Neural cell (in vitro differentiated cells): ENCODE results near the gene ANKLE1. TPM values are rescaled to one million over a fixed set of nuclear protein-coding genes. Genes with fewer than 3 reads are reported as not detected.

ENCODE experiments used
- H2AFZ ChIP-seq: fragments of 200-600, 300-800 bp; sonication (generic), shearing (Covaris generic); 2 replicates; pipeline ENCODE4 v1.6.0; 2014; ENCODE audit warnings: low read depth, mild to moderate bottlenecking, antibody characterized with exemption, low read length, moderate library complexity
- H3F3A ChIP-seq: fragments of 200-600 bp; shearing (Covaris generic); 2 replicates; pipeline ENCODE4 v1.6.1; 2016; ENCODE audit warnings: mild to moderate bottlenecking, moderate library complexity, mixed read lengths, antibody characterized with exemption, low read length; ENCODE audit not compliant: insufficient read depth, poor library complexity, severe bottlenecking
- H3K27ac ChIP-seq: fragments of 200-600, 300-800 bp; sonication (generic), shearing (Covaris generic); 2 replicates; pipeline ENCODE4 v1.5.1; 2014; ENCODE audit warnings: mild to moderate bottlenecking, low read length, moderate library complexity
- H3K27me3 ChIP-seq: fragments of 300-800, 200-600 bp; sonication (generic), shearing (Covaris generic); 2 replicates; pipeline ENCODE4 v1.6.0; 2014; ENCODE audit warnings: mild to moderate bottlenecking, low read depth, low read length, moderate library complexity; ENCODE audit not compliant: insufficient read depth
- H3K36me3 ChIP-seq: fragments of 300-800, 200-600 bp; sonication (generic), shearing (Covaris generic); 2 replicates; pipeline ENCODE4 v1.5.1; 2014; ENCODE audit warnings: mild to moderate bottlenecking, antibody characterized with exemption, low read length, moderate library complexity; ENCODE audit not compliant: insufficient read depth
- H3K4me2 ChIP-seq: fragments of 300-800, 200-600 bp; sonication (generic), shearing (Covaris generic); 2 replicates; pipeline ENCODE4 v1.6.0; 2014; ENCODE audit warnings: mild to moderate bottlenecking, low read length
- H3K4me3 ChIP-seq: fragments of 300-800, 200-600 bp; sonication (generic), shearing (Covaris generic); 2 replicates; pipeline ENCODE4 v1.5.1; 2014; ENCODE audit warnings: mild to moderate bottlenecking, low read length, moderate library complexity
- H3K79me2 ChIP-seq: fragments of 200-600 bp; shearing (Covaris generic); replicated peaks from 2 replicates; pipeline ENCODE4 v1.6.0; 2014; ENCODE audit warnings: mild to moderate bottlenecking, low read length, moderate library complexity; ENCODE audit not compliant: insufficient read depth
- H3K9ac ChIP-seq: fragments of 300-800, 200-600 bp; sonication (generic), shearing (Covaris generic); 2 replicates; pipeline ENCODE4 v1.6.1; 2016; ENCODE audit warnings: mild to moderate bottlenecking, low read length, mixed read lengths
- H3K9me2 ChIP-seq: fragments of 200-600 bp; shearing (Covaris generic); 2 replicates; pipeline ENCODE4 v1.6.1; 2016; ENCODE audit warnings: mild to moderate bottlenecking, low read length, mixed read lengths; ENCODE audit not compliant: insufficient read depth
- H3K9me3 ChIP-seq: fragments of 200-600, 300-800 bp; sonication (generic), shearing (Covaris generic); 2 replicates; pipeline ENCODE4 v1.6.1; 2016; ENCODE audit warnings: mild to moderate bottlenecking, mixed run types, low read length, moderate library complexity, mixed read lengths
- H4K20me1 ChIP-seq: fragments of 200-600 bp; shearing (Covaris generic); 2 replicates; pipeline ENCODE4 v1.6.1; 2016; ENCODE audit warnings: mild to moderate bottlenecking, mixed run types; ENCODE audit not compliant: insufficient read depth
- EP300 ChIP-seq: fragments of 450-650 bp; conservative IDR thresholded peaks from 2 replicates; pipeline ENCODE4 v1.6.1; 2014; ENCODE audit warnings: antibody characterized with exemption, mild to moderate bottlenecking, moderate library complexity; ENCODE audit not compliant: poor library complexity, severe bottlenecking
- EZH2 ChIP-seq: fragments of 200-600, 300-800 bp; shearing (Covaris generic), sonication (generic); IDR thresholded peaks from 2 replicates; pipeline ENCODE4 v1.6.1; 2014; ENCODE audit warnings: antibody characterized with exemption, low read length, borderline replicate concordance, mild to moderate bottlenecking; ENCODE audit not compliant: insufficient read depth, poor library complexity, severe bottlenecking
- MXI1 ChIP-seq: fragments of 450-650 bp; conservative IDR thresholded peaks from 2 replicates; pipeline ENCODE4 v1.6.1; 2014; ENCODE audit warnings: antibody characterized with exemption, mild to moderate bottlenecking; ENCODE audit not compliant: poor library complexity, severe bottlenecking
- POLR2AphosphoS5 ChIP-seq: IDR thresholded peaks from 2 replicates; pipeline ENCODE4 v1.6.1; 2012
- RAD21 ChIP-seq: fragments of 450-650 bp; conservative IDR thresholded peaks from 2 replicates; pipeline ENCODE4 v1.6.1; 2014; ENCODE audit warnings: antibody characterized with exemption, mild to moderate bottlenecking, moderate library complexity
- REST ChIP-seq: IDR thresholded peaks from 2 replicates; pipeline ENCODE4 v1.6.1; 2012; ENCODE audit warnings: borderline replicate concordance
- SMC3 ChIP-seq: fragments of 450-650 bp; conservative IDR thresholded peaks from 2 replicates; pipeline ENCODE4 v1.6.1; 2014; ENCODE audit warnings: antibody characterized with exemption, mild to moderate bottlenecking, moderate library complexity; ENCODE audit not compliant: poor library complexity
- TAF1 ChIP-seq: IDR thresholded peaks from 2 replicates; pipeline ENCODE4 v1.6.1; 2012; ENCODE audit warnings: low read depth
- polyA plus RNA-seq: library from polyadenylated mRNA; depleted of rRNA; stranded (reverse); fragments of >200 nt; gene quantifications from 2 replicates; pipeline ENCODE4 v1.2.3, GENCODE V29; 2014
- TF ChIP-seq, protein P1 (sequence below): fragments of 450-650 bp; IDR thresholded peaks from 2 replicates; pipeline ENCODE4 v1.5.1; 2014; ENCODE audit warnings: antibody characterized with exemption, mild to moderate bottlenecking, moderate library complexity; ENCODE audit not compliant: poor library complexity, severe bottlenecking

The ANKLE1 gene
- polyA plus RNA-seq, 1 donor from 2014 or later = 9.3 TPM

DNA sequence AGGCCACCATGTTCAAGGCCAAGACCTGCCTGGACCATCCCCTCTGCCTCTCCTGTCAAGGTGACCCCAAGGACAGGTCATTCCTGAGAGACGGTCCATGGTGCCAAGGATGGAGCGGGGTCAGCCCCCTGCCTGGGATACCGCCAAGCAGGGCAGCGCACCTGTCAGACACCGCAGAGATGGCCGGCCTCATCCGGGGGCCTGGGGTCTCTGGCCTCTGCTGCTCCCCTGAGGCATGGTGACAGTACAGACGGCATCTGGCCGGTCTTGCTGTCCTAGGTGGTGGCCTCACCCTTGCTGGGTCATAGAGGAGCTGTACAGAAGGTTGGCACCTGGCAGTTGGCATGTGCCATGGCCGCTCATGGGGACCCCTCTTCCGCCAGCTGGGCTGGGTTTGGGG lies 38.7 kb downstream of the ANKLE1 start:
- no peaks in the 10 kb centered on the region for H3K27me3 ChIP-seq
- no peak overlapping the region for H3K4me2 ChIP-seq
- no peaks in the 10 kb centered on the region for H4K20me1 ChIP-seq
- no peaks in the 10 kb centered on the region for H3K36me3 ChIP-seq
- no peaks in the 10 kb centered on the region for H3K79me2 ChIP-seq
- TF ChIP-seq MXI1 = no peak
- TF ChIP-seq, protein P1, sequence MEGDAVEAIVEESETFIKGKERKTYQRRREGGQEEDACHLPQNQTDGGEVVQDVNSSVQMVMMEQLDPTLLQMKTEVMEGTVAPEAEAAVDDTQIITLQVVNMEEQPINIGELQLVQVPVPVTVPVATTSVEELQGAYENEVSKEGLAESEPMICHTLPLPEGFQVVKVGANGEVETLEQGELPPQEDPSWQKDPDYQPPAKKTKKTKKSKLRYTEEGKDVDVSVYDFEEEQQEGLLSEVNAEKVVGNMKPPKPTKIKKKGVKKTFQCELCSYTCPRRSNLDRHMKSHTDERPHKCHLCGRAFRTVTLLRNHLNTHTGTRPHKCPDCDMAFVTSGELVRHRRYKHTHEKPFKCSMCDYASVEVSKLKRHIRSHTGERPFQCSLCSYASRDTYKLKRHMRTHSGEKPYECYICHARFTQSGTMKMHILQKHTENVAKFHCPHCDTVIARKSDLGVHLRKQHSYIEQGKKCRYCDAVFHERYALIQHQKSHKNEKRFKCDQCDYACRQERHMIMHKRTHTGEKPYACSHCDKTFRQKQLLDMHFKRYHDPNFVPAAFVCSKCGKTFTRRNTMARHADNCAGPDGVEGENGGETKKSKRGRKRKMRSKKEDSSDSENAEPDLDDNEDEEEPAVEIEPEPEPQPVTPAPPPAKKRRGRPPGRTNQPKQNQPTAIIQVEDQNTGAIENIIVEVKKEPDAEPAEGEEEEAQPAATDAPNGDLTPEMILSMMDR = no peak
- no peak for TF ChIP-seq SMC3
- TF ChIP-seq EP300 = no peak
- TF ChIP-seq POLR2AphosphoS5 = no peak
- no peak for TF ChIP-seq EZH2
- no peak for TF ChIP-seq REST
- no peak for TF ChIP-seq RAD21
- no peak for TF ChIP-seq TAF1
- H2AFZ ChIP-seq = no peak overlapping the region
- H3K4me3 ChIP-seq = no peak overlapping the region
- no peaks in the 10 kb centered on the region for H3F3A ChIP-seq
- no peaks in the 10 kb centered on the region for H3K9me2 ChIP-seq
- H3K9ac ChIP-seq = no peak overlapping the region
- H3K27ac ChIP-seq = no peak overlapping the region
- no peaks in the 10 kb centered on the region for H3K9me3 ChIP-seq

GRCh38 chr19:17321655-17322489 lies 40.2 kb downstream of the ANKLE1 start:
- H3K27ac ChIP-seq = no peak overlapping the region
- no peaks in the 10 kb centered on the region for H3K27me3 ChIP-seq
- H2AFZ ChIP-seq = no peak overlapping the region
- H3K9me3 ChIP-seq = no peaks in the 10 kb centered on the region
- H3K4me2 ChIP-seq = no peak overlapping the region
- no peaks in the 10 kb centered on the region for H3F3A ChIP-seq
- H4K20me1 ChIP-seq = no peaks in the 10 kb centered on the region
- H3K4me3 ChIP-seq = no peak overlapping the region
- no peak overlapping the region for H3K9ac ChIP-seq
- no peaks in the 10 kb centered on the region for H3K79me2 ChIP-seq
- no peaks in the 10 kb centered on the region for H3K9me2 ChIP-seq
- H3K36me3 ChIP-seq = no peaks in the 10 kb centered on the region
- TF ChIP-seq RAD21 = no peak
